ENCODE measurements around the gene CADM2. TPM values are rescaled to one million over a fixed set of nuclear protein-coding genes. Genes with fewer than 3 reads are reported as not detected.

CADM2 gene
- total RNA-seq, 2 experiments from 2014 or later, result not detected

GRCh38 chr3:85801955-85802354 is 843.2 kb downstream of the CADM2 start:
- Mint-ChIP-seq H3K27me3 (no peaks in the 10 kb centered on the region), H3K4me1 (no peaks in the 10 kb centered on the region), H3K4me3 (no peak overlapping the region), H3K36me3 (ENCODE audit: low read depth) (no peaks in the 10 kb centered on the region), H3K27ac (no peak overlapping the region), H3K9me3 (no peaks in the 10 kb centered on the region)
- CTCF ChIA-PET, result no interaction called here
- DNase-seq, result no peak
- POLR2A ChIA-PET, result no interaction called here

DNA sequence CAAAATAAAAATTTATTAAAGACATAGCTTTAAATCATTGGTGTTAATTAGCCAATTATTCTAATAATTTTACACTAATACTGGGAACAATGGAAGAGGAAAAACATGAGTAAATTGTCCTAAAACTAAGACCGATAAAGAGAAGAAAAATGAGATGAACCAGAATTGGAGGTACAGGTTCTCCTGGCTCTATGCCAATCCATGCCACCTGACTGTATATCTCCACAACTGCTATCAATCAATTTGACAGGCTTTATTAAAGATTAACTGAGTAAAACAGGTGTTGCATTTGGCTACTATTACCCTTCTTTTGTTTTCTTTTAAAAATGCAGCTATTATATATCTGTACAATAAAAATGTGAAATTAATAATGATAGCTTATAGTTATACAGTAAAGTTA is 850.0 kb downstream of the CADM2 start:
- Mint-ChIP-seq H3K4me1 (no peaks in the 10 kb centered on the region), H3K27me3 (no peaks in the 10 kb centered on the region), H3K27ac (no peak overlapping the region), H3K9me3 (peaks cover 8% of the 10 kb centered on the region), H3K4me3 (no peak overlapping the region), H3K36me3 (ENCODE audit: low read depth) (no peaks in the 10 kb centered on the region)
- ChIA-PET POLR2A (no interaction called here), CTCF (no interaction called here)
- DNase-seq, result no peak

DNA sequence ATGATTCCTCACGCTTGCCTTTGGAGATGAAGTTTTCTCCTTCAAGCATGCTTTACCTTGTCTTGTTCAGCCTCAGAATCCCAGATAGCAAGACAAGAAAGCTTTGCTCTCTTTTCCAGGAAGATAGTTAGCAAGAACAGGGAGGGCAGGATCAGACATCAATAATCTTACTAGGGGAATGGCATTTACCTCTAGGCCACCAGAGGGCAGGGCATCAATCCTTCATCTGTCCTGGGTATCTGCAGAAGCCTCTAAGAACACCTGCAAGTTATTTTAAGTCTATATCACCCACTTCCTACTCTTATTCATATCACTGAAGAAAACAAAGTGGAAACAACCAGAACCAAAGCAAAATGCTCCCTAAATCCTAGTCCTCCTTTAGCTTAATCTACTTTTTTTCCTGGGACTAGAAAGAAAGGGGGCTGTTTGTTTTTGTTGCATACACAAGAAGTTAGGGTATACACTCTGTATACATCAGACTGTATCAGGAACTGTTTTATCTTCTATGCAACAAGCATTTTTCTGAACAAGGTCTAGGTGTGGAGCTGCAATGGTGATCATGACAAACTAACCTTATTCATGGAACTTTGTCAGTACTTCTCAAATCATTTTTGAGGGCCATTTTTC is 862.5 kb downstream of the CADM2 start:
- H3K27ac Mint-ChIP-seq, result no peak overlapping the region
- H3K27me3 Mint-ChIP-seq, result no peaks in the 10 kb centered on the region
- CTCF ChIA-PET, result no interaction called here
- no peaks in the 10 kb centered on the region for H3K4me1 Mint-ChIP-seq
- peaks cover 4% of the 10 kb centered on the region for H3K9me3 Mint-ChIP-seq
- POLR2A ChIA-PET, result no interaction called here
- no peaks in the 10 kb centered on the region for H3K36me3 Mint-ChIP-seq (ENCODE audit: low read depth)
- no peak overlapping the region for H3K4me3 Mint-ChIP-seq
- DNase-seq, result no peak

DNA sequence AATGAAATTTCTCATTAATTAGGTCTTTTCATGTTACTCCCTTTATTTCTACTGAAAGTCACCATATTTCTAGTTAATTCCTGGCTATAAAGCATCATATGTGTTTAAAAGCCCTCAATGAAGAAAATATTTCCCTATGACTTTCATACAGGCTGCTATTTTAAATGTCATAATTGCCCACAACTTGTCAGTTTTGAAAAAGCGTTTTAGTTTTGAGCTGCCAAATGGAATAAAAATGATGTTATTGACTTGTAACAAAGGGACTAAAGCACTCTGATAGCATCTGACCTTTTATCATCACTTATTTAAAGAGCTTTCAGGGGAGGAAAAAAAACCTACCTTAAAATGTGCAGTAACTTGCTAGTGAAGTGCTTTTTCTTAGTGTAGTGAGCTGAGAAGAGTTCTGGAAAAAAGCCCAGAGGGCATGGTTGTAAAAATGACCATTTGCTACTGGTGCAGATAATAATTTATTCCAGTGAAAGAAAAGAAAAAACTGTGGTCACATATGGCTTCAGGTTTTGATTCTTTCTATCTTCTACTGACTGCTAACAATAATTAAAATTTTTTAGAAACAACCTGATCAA is 877.2 kb downstream of the CADM2 start:
- no peaks in the 10 kb centered on the region for H3K4me1 Mint-ChIP-seq

DNA sequence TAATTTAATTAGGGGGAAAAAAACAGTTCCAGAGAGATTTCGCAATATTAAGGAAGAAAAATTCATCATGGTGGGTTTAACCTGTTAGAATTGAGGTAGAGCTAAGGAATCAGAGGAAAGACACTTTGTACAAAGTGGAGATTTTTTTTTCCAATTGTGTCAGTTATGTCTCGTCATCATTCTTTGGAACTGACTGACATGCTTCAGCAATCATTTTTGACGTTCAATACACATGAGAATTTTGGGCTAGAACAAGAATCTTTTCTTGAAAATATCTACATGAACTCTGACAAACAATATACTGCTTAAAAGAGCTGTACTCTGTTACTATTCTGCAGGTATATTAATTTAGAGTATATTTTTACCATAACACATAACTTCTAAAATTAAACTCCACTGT is 878.6 kb downstream of the CADM2 start:
- H3K36me3 Mint-ChIP-seq (ENCODE audit: low read depth), result no peaks in the 10 kb centered on the region
- H3K9me3 Mint-ChIP-seq, result no peaks in the 10 kb centered on the region
- no peaks in the 10 kb centered on the region for H3K4me1 Mint-ChIP-seq
- no peak overlapping the region for H3K4me3 Mint-ChIP-seq
- POLR2A ChIA-PET, result no interaction called here
- H3K27ac Mint-ChIP-seq, result no peak overlapping the region
- CTCF ChIA-PET, result no interaction called here
- DNase-seq, result no peak
- H3K27me3 Mint-ChIP-seq, result no peaks in the 10 kb centered on the region

More for the DNA sequence above, 877.2 kb downstream of the CADM2 start:
- ChIA-PET POLR2A (no interaction called here), CTCF (no interaction called here)
- Mint-ChIP-seq H3K27ac (no peak overlapping the region), H3K4me3 (no peak overlapping the region), H3K27me3 (no peaks in the 10 kb centered on the region), H3K9me3 (peaks cover 4% of the 10 kb centered on the region), H3K36me3 (ENCODE audit: low read depth) (no peaks in the 10 kb centered on the region)
- no peak for DNase-seq

GRCh38 chr3:85838921-85839320 is 880.1 kb downstream of the CADM2 start:
- Mint-ChIP-seq H3K4me1 (no peaks in the 10 kb centered on the region), H3K27ac (no peak overlapping the region), H3K9me3 (no peaks in the 10 kb centered on the region), H3K27me3 (no peaks in the 10 kb centered on the region), H3K36me3 (ENCODE audit: low read depth) (no peaks in the 10 kb centered on the region), H3K4me3 (no peak overlapping the region)
- CTCF ChIA-PET, result no interaction called here
- DNase-seq, result no peak
- POLR2A ChIA-PET, result no interaction called here

GRCh38 chr3:85842081-85842480 is 883.3 kb downstream of the CADM2 start:
- H3K4me3 Mint-ChIP-seq, result no peak overlapping the region
- H3K4me1 Mint-ChIP-seq, result no peaks in the 10 kb centered on the region
- no peaks in the 10 kb centered on the region for H3K9me3 Mint-ChIP-seq
- CTCF ChIA-PET, result no interaction called here
- no peaks in the 10 kb centered on the region for H3K27me3 Mint-ChIP-seq
- H3K36me3 Mint-ChIP-seq (ENCODE audit: low read depth), result no peaks in the 10 kb centered on the region
- POLR2A ChIA-PET, result no interaction called here
- no peak overlapping the region for H3K27ac Mint-ChIP-seq
- DNase-seq, result no peak

DNA sequence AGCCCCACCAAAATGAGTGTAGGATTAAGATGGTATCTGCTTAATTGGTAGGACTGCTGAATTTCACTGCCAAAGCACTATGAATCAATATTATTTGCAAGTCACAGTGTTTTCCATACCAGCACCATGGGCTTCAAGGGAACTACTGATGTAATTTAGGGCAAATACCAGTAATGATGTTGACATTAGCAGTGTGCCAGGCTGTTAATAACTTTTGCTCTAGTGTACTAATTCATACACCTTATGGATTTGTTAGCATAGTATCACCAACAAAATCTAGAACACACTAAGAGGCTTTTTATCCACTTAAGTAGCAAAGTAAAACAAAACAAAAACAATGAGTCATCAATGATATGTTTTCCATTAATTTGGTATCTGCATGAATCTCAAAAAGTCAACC is 888.2 kb downstream of the CADM2 start:
- no peak for DNase-seq
- ChIA-PET CTCF (no interaction called here), POLR2A (no interaction called here)
- H3K36me3 Mint-ChIP-seq (ENCODE audit: low read depth), result no peaks in the 10 kb centered on the region
- no peak overlapping the region for H3K4me3 Mint-ChIP-seq
- H3K4me1 Mint-ChIP-seq, result no peaks in the 10 kb centered on the region
- H3K27me3 Mint-ChIP-seq, result no peaks in the 10 kb centered on the region
- no peak overlapping the region for H3K27ac Mint-ChIP-seq
- no peaks in the 10 kb centered on the region for H3K9me3 Mint-ChIP-seq

DNA sequence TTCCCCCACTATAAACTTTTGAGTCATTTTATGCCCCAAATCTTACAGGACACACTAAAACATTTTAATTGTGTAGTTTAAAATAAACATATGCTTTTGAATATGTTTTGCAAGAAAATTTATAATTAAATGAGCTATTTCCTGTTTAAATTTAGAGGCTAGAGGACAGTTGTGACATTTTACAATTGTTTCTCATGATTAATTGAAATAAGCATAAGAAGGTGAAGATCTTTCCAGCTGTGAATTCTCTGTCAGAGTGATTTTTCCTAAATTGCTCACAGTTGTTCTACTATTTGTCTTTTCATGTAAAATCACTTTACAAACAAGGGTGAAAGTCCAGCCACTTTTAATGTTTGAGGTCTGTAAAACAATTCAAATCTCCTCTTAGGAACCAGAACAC is 892.3 kb downstream of the CADM2 start:
- no peaks in the 10 kb centered on the region for H3K4me1 Mint-ChIP-seq
- no peaks in the 10 kb centered on the region for H3K27me3 Mint-ChIP-seq
- ChIA-PET POLR2A (no interaction called here), CTCF (no interaction called here)
- H3K27ac Mint-ChIP-seq, result no peak overlapping the region
- no peaks in the 10 kb centered on the region for H3K9me3 Mint-ChIP-seq
- H3K36me3 Mint-ChIP-seq (ENCODE audit: low read depth), result no peaks in the 10 kb centered on the region
- no peak overlapping the region for H3K4me3 Mint-ChIP-seq
- DNase-seq, result no peak

- H3K27me3 Mint-ChIP-seq, result no peaks in the 10 kb centered on the region
- CTCF ChIA-PET, result no interaction called here
- no peaks in the 10 kb centered on the region for H3K36me3 Mint-ChIP-seq (ENCODE audit: low read depth)
- H3K4me3 Mint-ChIP-seq, result no peak overlapping the region
- DNase-seq, result no peak
- H3K27ac Mint-ChIP-seq, result no peak overlapping the region
- POLR2A ChIA-PET, result no interaction called here
- H3K4me1 Mint-ChIP-seq, result no peaks in the 10 kb centered on the region
- H3K9me3 Mint-ChIP-seq, result no peaks in the 10 kb centered on the region
Measured at GRCh38 chr3:85853805-85854204, 895.0 kb downstream of the CADM2 start.

- ChIA-PET POLR2A (no interaction called here), CTCF (no interaction called here)
- Mint-ChIP-seq H3K4me1 (no peaks in the 10 kb centered on the region), H3K36me3 (ENCODE audit: low read depth) (no peaks in the 10 kb centered on the region), H3K27me3 (no peaks in the 10 kb centered on the region), H3K9me3 (peaks cover 6% of the 10 kb centered on the region), H3K4me3 (no peak overlapping the region), H3K27ac (no peak overlapping the region)
- no peak for DNase-seq
Measured at GRCh38 chr3:85862893-85863455, 904.2 kb downstream of the CADM2 start.

- Mint-ChIP-seq H3K27me3 (no peaks in the 10 kb centered on the region), H3K9me3 (peaks cover 4% of the 10 kb centered on the region), H3K27ac (no peak overlapping the region), H3K4me3 (no peak overlapping the region), H3K4me1 (no peaks in the 10 kb centered on the region), H3K36me3 (ENCODE audit: low read depth) (no peaks in the 10 kb centered on the region)
- ChIA-PET CTCF (no interaction called here), POLR2A (no interaction called here)
- no peak for DNase-seq
Measured at GRCh38 chr3:85864896-85865295, 906.1 kb downstream of the CADM2 start.

DNA sequence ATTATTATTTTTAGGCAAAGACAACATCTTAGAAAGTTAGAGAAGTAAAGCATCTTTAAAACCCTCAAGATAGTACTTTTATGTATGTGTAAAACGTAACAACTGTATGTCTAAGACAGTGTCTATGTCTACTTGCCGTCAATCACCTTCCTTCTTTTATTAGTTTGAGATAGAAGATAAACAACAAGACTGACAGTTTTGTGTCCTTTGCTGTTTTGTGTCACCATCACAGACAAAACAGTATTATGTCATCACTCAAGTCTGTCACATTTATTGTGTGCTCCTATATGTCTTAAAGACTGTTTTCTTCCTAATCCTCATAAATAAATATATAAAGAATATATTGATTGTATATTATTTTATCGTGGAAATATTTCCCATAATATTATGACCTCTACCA is 908.3 kb downstream of the CADM2 start:
- DNase-seq, result no peak
- POLR2A ChIA-PET, result no interaction called here
- Mint-ChIP-seq H3K4me1 (no peaks in the 10 kb centered on the region), H3K36me3 (ENCODE audit: low read depth) (no peaks in the 10 kb centered on the region), H3K9me3 (peaks cover 4% of the 10 kb centered on the region), H3K27ac (no peak overlapping the region), H3K4me3 (no peak overlapping the region), H3K27me3 (no peaks in the 10 kb centered on the region)
- CTCF ChIA-PET, result no interaction called here

- no peak for DNase-seq
- Mint-ChIP-seq H3K4me1 (no peaks in the 10 kb centered on the region), H3K27me3 (no peaks in the 10 kb centered on the region), H3K9me3 (peaks cover 4% of the 10 kb centered on the region), H3K4me3 (no peak overlapping the region), H3K36me3 (ENCODE audit: low read depth) (no peaks in the 10 kb centered on the region), H3K27ac (no peak overlapping the region)
- ChIA-PET CTCF (no interaction called here), POLR2A (no interaction called here)
Measured at GRCh38 chr3:85875589-85875988, 916.8 kb downstream of the CADM2 start.

All from activated CD4-positive, alpha-beta memory T cell treated with anti-CD3 and anti-CD28 coated beads, Interleukin-2, amount 10 ng/mL, durations not matched to agents 7 days and 5 days (primary cell).